Measurements from ENCODE around the gene SLC39A12.
"Not testable (repeated sequence)": the region's sequence is repeated elsewhere in the genome, so short reads cannot be mapped to it uniquely, and the experiment has no call there.

Gene SLC39A12

GRCh38 chr10:17951868-17952371 is at the start of gene SLC39A12:
Gene SLC39A12 (plus strand): TSS chr10:17951918. CDS start chr10:17953277, 1,359 bp downstream.
- DNase-seq = no peak

DNA sequence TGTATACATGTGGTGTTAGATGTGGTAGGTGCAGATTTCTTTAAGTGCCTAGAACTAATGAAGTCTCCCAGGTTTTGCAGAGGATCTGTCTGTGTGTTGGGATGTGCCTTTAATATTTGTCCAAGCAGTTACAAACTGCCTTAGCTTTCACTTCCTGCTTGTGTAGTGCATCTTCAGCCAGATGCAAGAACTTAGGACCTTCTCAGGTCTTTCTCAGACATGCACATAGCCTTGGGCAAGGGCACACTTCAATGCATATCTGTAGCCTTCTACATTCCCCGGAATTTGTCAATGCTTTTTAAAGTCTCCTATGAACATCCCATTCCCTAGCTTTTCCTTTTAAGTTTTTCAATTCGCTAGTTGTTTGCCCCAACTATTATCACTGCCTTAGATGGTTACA is 47.2 kb upstream of the SLC39A12 start:
- no peak for DNase-seq

- DNase-seq = no peak
Measured at GRCh38 chr10:17905491-17905890, 46.2 kb upstream of the SLC39A12 start.

GRCh38 chr10:17906002-17906401 is 45.7 kb upstream of the SLC39A12 start:
- DNase-seq = no peak

DNA sequence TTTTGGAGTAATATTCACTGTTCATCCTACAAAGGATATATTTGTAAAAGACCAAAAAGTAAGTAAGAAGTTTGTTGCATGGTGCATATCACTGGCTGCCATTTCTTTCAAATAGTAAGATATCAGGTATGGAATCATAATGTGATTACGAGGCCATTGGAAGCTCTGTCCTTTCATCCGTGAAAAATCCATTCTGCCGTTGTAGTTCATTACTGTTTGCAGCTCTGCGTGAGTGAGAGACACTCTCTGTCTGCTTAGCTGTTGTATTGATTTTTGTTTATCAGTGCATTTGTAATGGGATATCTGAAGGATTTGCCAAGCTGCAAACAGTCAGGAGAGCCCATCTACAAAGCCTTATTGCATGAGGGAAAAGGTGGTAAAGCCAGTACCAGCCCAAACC is 44.1 kb upstream of the SLC39A12 start:
- DNase-seq = no peak

DNA sequence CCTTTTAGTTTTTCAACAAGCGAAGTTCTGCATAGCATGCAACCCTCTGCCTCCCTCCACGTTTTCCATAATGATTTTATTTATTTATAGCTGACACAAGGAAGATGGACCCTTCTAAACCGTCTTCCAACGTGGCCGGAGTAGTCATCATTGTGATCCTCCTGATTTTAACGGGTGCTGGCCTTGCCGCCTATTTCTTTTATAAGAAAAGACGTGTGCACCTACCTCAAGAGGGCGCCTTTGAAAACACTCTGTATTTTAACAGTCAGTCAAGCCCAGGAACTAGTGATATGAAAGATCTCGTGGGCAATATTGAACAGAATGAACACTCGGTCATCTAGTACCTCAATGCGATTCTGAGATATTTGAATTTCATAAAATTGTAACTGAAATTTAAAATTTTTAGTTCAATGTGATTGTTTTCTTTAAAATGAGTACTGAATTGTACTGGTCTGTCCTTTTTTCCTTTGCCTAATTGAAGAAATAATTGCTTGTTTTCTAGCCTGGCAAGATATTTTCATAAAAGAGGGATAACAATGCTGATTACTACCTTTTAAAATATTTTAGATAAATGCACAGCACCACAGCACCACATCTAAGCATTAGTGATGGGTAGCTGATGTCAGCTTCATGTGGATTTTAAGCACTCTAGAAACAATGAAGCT is 41.5 kb upstream of the SLC39A12 start:
- DNase-seq = peak; percentile 8

DNA sequence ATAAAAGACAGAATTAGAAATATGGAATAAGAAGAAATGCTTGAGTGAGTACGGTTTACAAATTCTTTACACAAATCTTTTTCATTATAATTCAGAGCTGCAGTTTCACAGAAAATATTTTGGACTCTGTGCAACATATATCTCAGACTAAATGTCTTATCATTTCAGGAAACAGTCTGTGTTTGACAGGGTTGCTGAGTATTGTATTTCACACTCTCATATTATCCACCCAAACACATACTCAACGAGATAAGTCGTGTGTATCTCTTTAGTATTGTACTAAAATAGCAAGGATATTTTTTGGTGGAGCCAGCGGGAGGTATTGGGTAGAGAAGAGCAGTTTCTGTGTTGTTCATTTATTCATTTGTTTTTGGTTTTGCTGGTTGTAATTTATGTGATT is 39.0 kb upstream of the SLC39A12 start:
- DNase-seq = no peak

DNA sequence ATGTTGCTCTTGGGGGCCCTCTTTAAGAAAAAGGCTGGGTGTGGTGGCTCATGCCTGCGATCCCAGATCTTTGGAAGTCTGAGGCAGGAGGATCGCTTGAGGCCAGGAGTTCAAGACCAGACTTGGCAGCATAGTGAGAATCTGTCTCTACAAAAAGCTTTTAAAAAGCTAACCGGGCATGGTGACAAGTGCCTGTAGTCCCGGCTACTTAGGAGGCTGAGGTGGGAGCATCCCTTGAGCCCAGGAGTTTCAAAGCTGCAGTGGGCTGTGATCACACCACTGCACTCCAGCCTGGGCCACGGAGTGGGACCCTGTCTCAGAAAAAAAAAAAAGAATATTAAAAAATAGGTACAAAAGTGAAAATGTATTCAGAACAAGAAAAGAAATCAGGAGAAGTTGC is 38.1 kb upstream of the SLC39A12 start:
- no peak for DNase-seq

- no peak for DNase-seq
Measured at GRCh38 chr10:17914169-17915045, 37.3 kb upstream of the SLC39A12 start.

DNA sequence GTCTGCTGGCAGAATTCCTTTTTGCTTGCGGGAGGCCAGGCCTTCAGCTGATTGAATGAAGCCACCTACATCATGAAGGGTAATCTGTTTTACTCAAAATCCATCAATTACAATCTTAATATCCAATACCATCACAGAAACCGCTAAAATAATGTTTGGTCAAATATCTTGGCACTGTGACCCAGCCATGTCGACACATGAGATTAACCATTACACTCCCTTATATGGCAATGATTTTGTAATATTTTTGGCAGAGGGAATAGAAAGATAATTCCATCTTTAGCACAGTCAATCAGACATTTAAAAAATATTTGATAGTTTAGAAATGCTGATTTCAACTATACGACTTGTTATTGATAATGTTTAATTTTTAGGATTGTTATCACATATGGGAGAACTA is 36.5 kb upstream of the SLC39A12 start:
- DNase-seq = no peak

- DNase-seq = no peak
Measured at GRCh38 chr10:17918187-17918903, 33.4 kb upstream of the SLC39A12 start.

- DNase-seq = no peak
Measured at GRCh38 chr10:17921378-17921777, 30.3 kb upstream of the SLC39A12 start.

- DNase-seq = no peak
Measured at GRCh38 chr10:17923728-17924127, 28.0 kb upstream of the SLC39A12 start.

- no peak for DNase-seq
Measured at GRCh38 chr10:17943033-17943745, 8.5 kb upstream of the SLC39A12 start.

DNA sequence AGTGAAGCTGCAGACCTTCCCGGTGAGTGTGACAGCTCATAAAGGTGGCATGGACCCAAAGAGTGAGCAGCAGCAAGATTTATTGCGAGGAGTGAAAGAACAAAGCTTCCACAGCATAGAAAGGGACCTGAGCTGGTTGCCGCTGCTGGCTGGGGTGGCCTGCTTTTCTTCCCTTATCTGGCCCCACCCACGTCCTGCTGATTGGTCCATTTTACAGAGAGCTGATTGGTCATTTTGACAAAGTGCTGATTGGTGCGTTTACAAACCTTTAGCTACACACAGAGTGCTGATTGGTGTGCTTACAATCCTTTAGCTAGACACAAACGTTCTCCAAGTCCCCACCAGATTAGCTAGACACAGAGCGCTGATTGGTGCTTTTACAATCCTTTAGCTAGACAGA is 1.4 kb upstream of the SLC39A12 start:
- DNase-seq = not testable (repeated sequence)

DNA sequence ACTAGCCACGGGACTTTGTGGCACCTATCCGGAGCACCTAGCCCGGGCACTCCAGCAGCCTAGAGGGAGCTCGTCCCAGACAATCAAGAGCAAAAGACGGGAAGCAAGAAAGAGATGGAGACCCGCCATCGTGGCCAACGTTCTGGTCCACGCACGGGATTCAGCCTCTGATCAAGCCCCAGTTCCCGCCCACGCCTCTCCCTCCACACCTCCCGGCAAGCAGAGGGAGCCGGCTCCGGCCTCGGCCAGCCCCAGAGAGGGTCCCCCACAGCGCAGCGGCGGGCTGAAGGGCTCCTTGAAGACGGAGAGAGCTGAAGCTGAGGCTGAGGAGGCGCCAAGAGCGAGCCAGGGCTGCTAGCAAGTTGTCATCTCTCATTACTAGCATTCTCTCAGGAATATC is 992 bp upstream of the SLC39A12 start:
- no peak for DNase-seq

GRCh38 chr10:17954372-17954771 is 2.7 kb downstream of the SLC39A12 start:
- DNase-seq = not testable (repeated sequence)

DNA sequence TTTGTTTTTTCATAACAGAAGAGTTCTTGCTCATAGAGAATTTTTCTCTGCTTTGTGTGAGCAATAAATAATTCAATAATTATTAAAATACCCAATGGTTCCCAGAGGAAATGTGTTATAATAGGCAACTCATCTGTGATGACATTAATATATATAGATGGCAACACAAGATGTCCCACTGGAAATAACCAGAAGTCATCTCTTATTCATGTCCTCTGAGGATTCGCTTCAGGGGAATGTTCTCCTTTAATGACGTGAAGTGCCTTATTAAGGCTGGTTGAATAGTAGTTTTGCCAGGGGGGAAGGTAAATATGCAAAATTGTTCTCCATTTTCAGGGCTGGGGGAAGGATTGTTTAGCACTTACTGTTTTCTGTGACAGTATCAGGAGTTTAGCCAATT is 3.1 kb downstream of the SLC39A12 start:
- DNase-seq = no peak

- DNase-seq = no peak
Measured at GRCh38 chr10:17958049-17958448, 6.3 kb downstream of the SLC39A12 start.

- no peak for DNase-seq
Measured at GRCh38 chr10:17959870-17960269, 8.2 kb downstream of the SLC39A12 start.

DNA sequence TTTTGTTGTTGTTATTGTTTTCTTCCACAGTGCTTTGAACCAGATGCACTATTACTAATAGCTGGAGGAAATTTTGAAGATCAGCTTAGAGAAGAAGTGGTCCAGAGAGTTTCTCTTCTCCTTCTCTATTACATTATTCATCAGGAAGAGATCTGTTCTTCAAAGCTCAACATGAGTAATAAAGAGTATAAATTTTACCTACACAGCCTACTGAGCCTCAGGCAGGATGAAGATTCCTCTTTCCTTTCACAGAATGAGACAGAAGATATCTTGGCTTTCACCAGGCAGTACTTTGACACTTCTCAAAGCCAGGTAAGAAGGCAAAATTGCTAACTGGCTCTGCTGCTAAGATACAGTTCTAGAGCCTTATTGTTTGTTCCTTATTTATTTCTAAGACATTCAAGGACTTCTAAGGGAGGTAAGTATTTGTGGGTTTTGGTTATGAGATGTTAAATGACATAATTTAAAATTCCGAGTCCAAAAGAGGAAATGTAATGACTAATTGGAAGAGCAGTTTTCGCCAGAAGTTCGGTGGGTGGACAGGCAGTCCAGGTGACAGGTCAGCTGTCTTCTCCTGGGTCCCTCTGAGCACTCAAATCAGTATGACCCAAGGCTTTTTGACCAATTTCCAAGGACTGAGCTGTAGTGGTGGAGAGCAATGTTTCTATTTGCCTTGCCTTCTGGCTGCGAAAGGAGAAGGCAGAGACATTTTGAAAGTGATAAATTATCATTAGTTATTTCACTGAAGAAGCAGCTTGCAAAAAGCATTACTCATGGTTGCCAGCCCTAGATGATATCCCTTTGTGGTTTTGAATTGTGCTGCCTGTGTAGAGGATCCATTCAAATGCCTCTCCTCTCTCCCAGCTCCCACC is 10.1 kb downstream of the SLC39A12 start:
- no peak for DNase-seq

DNA sequence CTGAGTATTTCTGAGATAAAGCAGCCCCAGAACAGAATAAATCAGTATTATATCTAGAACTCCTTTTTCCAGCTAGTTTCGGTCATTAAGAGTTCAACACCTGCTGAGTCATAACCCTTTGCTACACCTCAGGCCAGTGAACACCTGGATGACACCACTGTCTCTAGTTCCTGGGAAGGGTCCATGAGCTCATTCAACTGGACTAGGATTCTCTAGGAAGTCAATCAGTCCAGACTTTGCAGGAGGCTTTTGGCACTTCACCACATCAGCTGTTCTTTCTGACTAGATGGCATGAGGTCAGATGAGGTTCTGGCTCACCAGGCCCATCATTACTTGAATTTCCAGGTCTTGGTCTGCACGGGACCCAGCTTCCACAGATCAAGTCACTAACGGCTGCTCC is 11.7 kb downstream of the SLC39A12 start:
- no peak for DNase-seq
